SU-DHL-6 (cell line): ENCODE measurements around the gene LYSET.
"Not testable (repeated sequence)": the region's sequence is repeated elsewhere in the genome, so short reads cannot be mapped to it uniquely, and the experiment has no call there.

Source experiments
- H2AFZ ChIP-seq: fragments of 200-600 bp; sonication (generic); 2 replicates; pipeline ENCODE4 v1.6.1; 2014; ENCODE audit warnings: low read depth, mild to moderate bottlenecking, moderate library complexity, mixed read lengths, antibody characterized with exemption, low read length; ENCODE audit not compliant: severe bottlenecking
- H3F3A ChIP-seq: fragments of 200-600 bp; shearing (Covaris generic); 2 replicates; pipeline ENCODE4 v1.6.0; 2016; ENCODE audit warnings: antibody characterized with exemption, mild to moderate bottlenecking; ENCODE audit not compliant: insufficient read depth
- H3K27ac ChIP-seq: fragments of 200-600 bp; sonication (generic); 2 replicates; pipeline ENCODE4 v1.5.1; 2016; ENCODE audit warnings: low read depth, mild to moderate bottlenecking, low read length, moderate library complexity, mixed read lengths
- H3K27me3 ChIP-seq: fragments of 200-600 bp; sonication (generic), shearing (Covaris generic); 2 replicates; pipeline ENCODE4 v1.6.0; 2014; ENCODE audit warnings: mild to moderate bottlenecking, low read length
- H3K36me3 ChIP-seq: fragments of 200-600 bp; sonication (generic); 2 replicates; pipeline ENCODE4 v1.6.1; 2014; ENCODE audit warnings: mild to moderate bottlenecking, low read length, mixed read lengths
- H3K4me2 ChIP-seq: fragments of 300-600, 200-600 bp; shearing (Covaris generic), sonication (generic); 2 replicates; pipeline ENCODE4 v1.6.0; 2014; ENCODE audit warnings: low read length, low read depth, mild to moderate bottlenecking; ENCODE audit not compliant: poor library complexity, severe bottlenecking
- H3K4me3 ChIP-seq: fragments of 200-600 bp; sonication (generic); 2 replicates; pipeline ENCODE4 v1.5.1; 2014; ENCODE audit warnings: antibody characterized with exemption, low read length, mild to moderate bottlenecking, mixed read lengths; ENCODE audit not compliant: insufficient read depth, poor library complexity, severe bottlenecking
- H3K79me2 ChIP-seq: fragments of 200-600 bp; sonication (generic); 2 replicates; pipeline ENCODE4 v1.6.1; 2014; ENCODE audit warnings: mild to moderate bottlenecking, low read length, moderate library complexity; ENCODE audit not compliant: insufficient read depth
- H3K9ac ChIP-seq: fragments of 200-600 bp; sonication (generic); 2 replicates; pipeline ENCODE4 v1.7.0; 2014; ENCODE audit warnings: mild to moderate bottlenecking, low read length
- H3K9me2 ChIP-seq: fragments of 200-600 bp; sonication (generic); replicated peaks from 2 replicates; pipeline ENCODE4 v1.6.1; 2014; ENCODE audit warnings: low read length; ENCODE audit not compliant: insufficient read depth
- H3K9me3 ChIP-seq: fragments of 200-600 bp; sonication (generic); 2 replicates; pipeline ENCODE4 v1.6.1; 2014; ENCODE audit warnings: low read length, mixed read lengths; ENCODE audit not compliant: insufficient read depth
- H4K20me1 ChIP-seq: fragments of 200-600 bp; sonication (generic); 2 replicates; pipeline ENCODE4 v1.6.1; 2014; ENCODE audit warnings: low read depth, mild to moderate bottlenecking, antibody characterized with exemption, low read length, moderate library complexity, mixed read lengths
- EZH2phosphoT487 ChIP-seq: fragments of 200-600 bp; sonication (generic), shearing (Covaris generic); conservative IDR thresholded peaks from 2 replicates; pipeline ENCODE4 v1.6.1; 2018; ENCODE audit warnings: mild to moderate bottlenecking, antibody characterized with exemption, low read length, moderate library complexity, mixed read lengths
- TF ChIP-seq, protein P1 (sequence below): fragments of 200-600 bp; sonication (generic); IDR thresholded peaks from one replicate; pipeline ENCODE4 v1.5.1; 2017; ENCODE audit warnings: antibody characterized with exemption, mild to moderate bottlenecking, low read length, moderate library complexity; ENCODE audit not compliant: insufficient read depth, poor library complexity, severe bottlenecking

The LYSET gene

DNA sequence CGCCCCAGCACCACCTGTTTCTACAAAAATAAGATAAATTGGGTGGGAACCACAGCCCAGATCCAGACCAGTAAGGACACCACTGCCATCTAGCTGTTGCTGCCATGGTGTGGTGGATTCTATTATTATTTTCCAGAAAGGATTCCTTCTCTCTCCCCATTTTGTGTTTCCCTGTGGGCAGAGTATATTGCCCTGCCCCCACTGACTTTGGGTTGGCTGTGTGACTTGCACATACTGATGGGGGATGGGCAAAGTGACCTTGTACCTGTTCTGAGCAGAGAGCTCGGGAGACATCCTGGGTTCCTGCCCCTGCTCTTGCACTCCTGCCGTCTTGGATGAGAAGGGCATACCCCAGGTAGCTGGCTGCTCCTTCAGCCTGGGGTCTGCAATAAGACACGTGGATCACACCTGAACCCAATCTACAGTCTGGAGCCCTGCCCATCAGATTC is 24.7 kb upstream of the LYSET start:
- no peak overlapping the region for H2AFZ ChIP-seq
- no peak overlapping the region for H3K4me2 ChIP-seq

DNA sequence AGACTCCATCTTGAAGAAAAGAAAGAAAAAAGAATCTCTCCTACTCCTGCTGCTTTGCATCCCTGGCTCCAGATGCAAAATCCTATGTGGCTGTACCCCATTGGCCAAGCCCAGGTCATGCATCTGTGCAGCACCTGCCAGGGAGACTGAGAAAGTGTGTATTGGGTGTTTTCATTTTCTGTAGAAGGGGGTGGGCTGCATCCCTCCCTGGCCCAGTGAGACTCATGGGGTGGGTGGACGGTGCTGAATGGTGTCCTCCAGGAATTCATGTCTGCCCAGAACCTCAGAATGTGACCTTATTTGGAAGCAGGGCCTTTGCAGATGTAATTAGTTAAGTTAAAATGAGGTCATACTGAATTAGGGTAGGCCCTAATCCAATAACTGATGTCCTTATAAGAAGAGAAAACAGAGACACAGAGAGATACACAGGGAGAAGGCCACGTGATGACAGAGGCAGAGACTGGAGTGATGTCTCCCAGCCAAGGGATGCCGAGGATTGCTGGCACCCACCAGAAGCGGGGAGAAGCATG is 23.6 kb upstream of the LYSET start:
- Histone ChIP-seq H3K9ac (no peak overlapping the region), H3K27me3 (no peaks in the 10 kb centered on the region), H3K4me3 (no peak overlapping the region), H3K4me2 (no peak overlapping the region), H3K79me2 (no peaks in the 10 kb centered on the region), H4K20me1 (no peaks in the 10 kb centered on the region), H3K36me3 (no peaks in the 10 kb centered on the region), H3K9me2 (no peaks in the 10 kb centered on the region), H2AFZ (no peak overlapping the region), H3F3A (no peaks in the 10 kb centered on the region), H3K9me3 (no peaks in the 10 kb centered on the region), H3K27ac (no peak overlapping the region)
- TF ChIP-seq EZH2phosphoT487 = no peak
- TF ChIP-seq, protein P1, sequence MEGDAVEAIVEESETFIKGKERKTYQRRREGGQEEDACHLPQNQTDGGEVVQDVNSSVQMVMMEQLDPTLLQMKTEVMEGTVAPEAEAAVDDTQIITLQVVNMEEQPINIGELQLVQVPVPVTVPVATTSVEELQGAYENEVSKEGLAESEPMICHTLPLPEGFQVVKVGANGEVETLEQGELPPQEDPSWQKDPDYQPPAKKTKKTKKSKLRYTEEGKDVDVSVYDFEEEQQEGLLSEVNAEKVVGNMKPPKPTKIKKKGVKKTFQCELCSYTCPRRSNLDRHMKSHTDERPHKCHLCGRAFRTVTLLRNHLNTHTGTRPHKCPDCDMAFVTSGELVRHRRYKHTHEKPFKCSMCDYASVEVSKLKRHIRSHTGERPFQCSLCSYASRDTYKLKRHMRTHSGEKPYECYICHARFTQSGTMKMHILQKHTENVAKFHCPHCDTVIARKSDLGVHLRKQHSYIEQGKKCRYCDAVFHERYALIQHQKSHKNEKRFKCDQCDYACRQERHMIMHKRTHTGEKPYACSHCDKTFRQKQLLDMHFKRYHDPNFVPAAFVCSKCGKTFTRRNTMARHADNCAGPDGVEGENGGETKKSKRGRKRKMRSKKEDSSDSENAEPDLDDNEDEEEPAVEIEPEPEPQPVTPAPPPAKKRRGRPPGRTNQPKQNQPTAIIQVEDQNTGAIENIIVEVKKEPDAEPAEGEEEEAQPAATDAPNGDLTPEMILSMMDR = no peak

More for the DNA sequence above, 24.7 kb upstream of the LYSET start:
- TF ChIP-seq, protein P1 = no peak
- TF ChIP-seq EZH2phosphoT487 = no peak
- Histone ChIP-seq H3K9ac (no peak overlapping the region), H3K9me3 (no peaks in the 10 kb centered on the region), H3K27ac (no peak overlapping the region), H3F3A (no peaks in the 10 kb centered on the region), H3K36me3 (no peaks in the 10 kb centered on the region), H3K4me3 (no peak overlapping the region), H3K79me2 (no peaks in the 10 kb centered on the region), H3K9me2 (no peaks in the 10 kb centered on the region), H3K27me3 (no peaks in the 10 kb centered on the region), H4K20me1 (no peaks in the 10 kb centered on the region)

DNA sequence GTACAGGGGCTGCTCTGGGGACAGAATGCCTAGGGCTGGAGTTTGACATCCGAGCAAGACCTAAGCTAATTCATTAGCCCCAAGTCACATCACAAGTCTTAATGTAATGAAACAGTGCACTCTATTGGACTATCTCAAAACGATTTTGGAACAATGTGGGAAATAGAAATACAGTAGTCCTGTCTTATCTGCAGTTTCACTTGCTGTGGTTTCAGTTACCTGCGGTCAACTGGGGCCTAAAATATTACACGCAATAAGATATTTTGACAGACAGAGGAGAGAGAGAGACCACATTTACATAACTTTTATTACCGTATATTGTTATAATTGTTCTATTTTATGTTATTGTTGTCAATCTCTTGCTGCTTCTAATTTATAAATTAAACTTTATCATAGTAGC is 21.6 kb upstream of the LYSET start:
- no peaks in the 10 kb centered on the region for H3F3A ChIP-seq
- no peaks in the 10 kb centered on the region for H4K20me1 ChIP-seq
- H3K4me3 ChIP-seq = no peak overlapping the region
- no peak overlapping the region for H3K4me2 ChIP-seq
- TF ChIP-seq, protein P1 = no peak
- no peak for TF ChIP-seq EZH2phosphoT487
- H3K27ac ChIP-seq = no peak overlapping the region
- no peaks in the 10 kb centered on the region for H3K36me3 ChIP-seq
- H3K9ac ChIP-seq = no peak overlapping the region
- H3K79me2 ChIP-seq = no peaks in the 10 kb centered on the region
- H3K9me2 ChIP-seq = no peaks in the 10 kb centered on the region
- H2AFZ ChIP-seq = no peak overlapping the region
- no peaks in the 10 kb centered on the region for H3K9me3 ChIP-seq
- no peaks in the 10 kb centered on the region for H3K27me3 ChIP-seq

DNA sequence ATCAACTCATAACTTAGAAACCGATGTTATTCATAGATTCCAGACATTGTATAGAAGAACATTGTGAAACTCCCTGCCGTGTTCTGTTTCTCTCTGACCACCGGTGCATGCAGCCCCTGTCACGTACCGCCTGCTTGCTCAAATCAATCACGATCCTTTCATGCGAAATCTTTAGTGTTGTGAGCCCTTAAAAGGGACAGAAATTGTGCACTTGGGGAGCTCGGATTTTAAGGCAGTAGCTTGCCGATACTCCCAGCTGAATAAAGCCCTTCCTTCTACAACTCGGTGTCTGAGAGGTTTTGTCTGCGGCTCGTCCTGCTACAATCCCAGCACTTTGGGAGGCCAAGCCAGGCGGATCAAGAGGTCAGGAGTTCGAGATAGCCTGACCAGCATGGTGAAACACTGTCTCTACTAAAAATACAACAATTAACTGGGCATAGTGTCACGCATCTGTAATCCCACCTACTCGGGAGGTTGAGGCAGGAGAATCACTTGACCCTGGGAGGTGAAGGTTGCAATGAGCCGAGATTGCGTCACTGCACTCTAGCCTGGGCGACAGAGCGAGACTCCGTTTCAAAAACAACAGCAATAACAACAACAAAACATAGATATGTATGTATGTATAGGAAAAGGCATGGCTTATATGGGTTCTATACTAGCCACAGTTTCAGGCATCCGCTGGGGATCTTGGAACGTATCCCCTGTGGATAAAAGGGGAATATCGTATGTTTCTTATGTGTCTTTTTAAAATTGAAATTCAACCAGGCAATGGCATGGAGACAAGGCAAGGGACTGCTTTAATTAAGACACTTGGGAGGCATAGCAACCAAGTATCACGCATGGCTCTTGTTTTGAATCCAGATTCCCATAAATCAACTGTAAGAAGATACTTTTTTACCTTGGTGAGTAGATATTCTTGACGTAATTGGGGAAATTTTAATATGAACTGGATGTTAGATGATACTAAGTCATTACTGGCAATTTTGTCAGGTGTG is 19.5 kb upstream of the LYSET start:
- H3K9ac ChIP-seq, H2AFZ ChIP-seq, H3K79me2 ChIP-seq, H3K27me3 ChIP-seq, H3K9me2 ChIP-seq, H3K9me3 ChIP-seq, H3K27ac ChIP-seq, H3F3A ChIP-seq, H3K36me3 ChIP-seq, H3K4me3 ChIP-seq, H3K4me2 ChIP-seq, H4K20me1 ChIP-seq: not testable (repeated sequence)

DNA sequence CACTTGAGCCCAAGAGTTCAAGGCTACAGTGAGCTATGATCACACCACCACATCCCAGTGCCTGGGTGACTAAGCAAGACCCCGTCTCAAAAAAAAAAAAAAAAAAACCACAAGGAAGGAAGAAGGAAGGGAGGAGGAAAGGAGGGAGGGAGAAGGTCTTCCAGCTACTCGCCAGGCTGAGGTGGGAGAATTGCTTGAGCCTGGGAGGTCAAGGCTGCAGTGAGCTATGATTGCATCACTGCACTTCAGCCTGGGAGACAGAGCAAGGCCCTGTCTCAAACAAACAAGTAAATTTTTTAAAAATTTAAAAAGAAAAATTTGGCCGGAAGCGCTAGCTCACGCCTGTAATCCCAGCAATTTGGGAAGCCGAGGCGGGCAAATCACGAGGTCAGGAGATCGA is 16.5 kb upstream of the LYSET start:
- not testable (repeated sequence) for H3K9ac ChIP-seq, H2AFZ ChIP-seq, H3K9me3 ChIP-seq, H3K79me2 ChIP-seq, H4K20me1 ChIP-seq, H3K36me3 ChIP-seq, H3K4me2 ChIP-seq, H3K9me2 ChIP-seq, H3K27ac ChIP-seq, H3K4me3 ChIP-seq, H3K27me3 ChIP-seq, H3F3A ChIP-seq
